Stomach (tissue), 4 donors: ENCODE results near the gene FCN1.

ENCODE experiments used
- EP300 ChIP-seq: sonication (generic); formaldehyde crosslinking; IDR thresholded peaks from one replicate; pipeline ENCODE4 v1.6.1; 2017; ENCODE audit warnings: antibody characterized with exemption
- POLR2A ChIP-seq, 4 donors: fragments of 450-650 bp; IDR thresholded peaks; one replicate each; pipeline ENCODE4 v1.6.1; 2016; ENCODE audit warnings: antibody characterized with exemption in 4 of 4, control low read depth in 2 of 4, mild to moderate bottlenecking in 1 of 4, moderate library complexity in 1 of 4
- POLR2AphosphoS5 ChIP-seq, 3 donors: sonication (generic); formaldehyde crosslinking; IDR thresholded peaks; one replicate each; pipeline ENCODE4 v1.6.1; 2016; ENCODE audit warnings: antibody characterized with exemption in 3 of 3
- TF ChIP-seq, protein P1 (sequence below), 7 experiments: fragments of 450-650 bp in 4 of 7; fragments of 200-600 bp in 3 of 7; sonication (generic) in 3 of 7; IDR thresholded peaks; one replicate each; pipeline ENCODE4 v1.5.1; 2016 to 2019; ENCODE audit warnings: antibody characterized with exemption in 7 of 7, control low read depth in 2 of 7, mild to moderate bottlenecking in 1 of 7

DNA sequence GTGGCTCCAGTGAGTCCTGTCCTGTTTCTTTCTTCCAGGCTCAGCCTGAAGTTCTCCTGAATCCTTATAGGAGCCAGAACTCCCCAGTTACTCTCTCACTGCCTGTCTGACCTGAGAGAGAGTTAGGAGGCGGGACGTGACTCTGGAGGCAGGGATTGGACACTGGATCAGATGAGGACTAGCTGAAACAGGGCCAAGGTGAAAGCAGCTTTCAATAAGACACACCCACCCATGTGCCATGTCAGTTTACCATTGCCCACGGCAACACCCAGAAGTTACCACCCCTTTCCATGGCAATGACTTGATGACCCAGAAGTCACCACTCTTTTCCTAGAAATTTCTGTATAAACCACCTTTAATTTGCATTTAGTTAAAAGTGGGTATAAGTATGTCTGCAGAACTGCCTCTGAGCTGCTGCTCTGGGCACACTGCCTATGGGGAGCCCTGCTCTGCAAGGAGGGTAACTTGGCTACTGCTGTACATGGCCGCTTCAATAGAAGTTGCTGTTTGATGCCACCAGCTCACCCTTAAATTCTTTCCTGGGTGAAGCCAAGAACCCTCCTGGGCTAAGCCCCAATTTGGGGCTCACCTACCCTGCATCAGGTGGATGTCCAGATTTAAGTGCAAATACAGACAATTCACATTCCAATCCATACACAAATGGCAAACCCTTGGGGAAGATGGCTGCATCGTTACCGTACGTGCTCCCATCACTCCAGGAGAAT lies 23.4 kb downstream of the FCN1 start:
- TF ChIP-seq, protein P1, sequence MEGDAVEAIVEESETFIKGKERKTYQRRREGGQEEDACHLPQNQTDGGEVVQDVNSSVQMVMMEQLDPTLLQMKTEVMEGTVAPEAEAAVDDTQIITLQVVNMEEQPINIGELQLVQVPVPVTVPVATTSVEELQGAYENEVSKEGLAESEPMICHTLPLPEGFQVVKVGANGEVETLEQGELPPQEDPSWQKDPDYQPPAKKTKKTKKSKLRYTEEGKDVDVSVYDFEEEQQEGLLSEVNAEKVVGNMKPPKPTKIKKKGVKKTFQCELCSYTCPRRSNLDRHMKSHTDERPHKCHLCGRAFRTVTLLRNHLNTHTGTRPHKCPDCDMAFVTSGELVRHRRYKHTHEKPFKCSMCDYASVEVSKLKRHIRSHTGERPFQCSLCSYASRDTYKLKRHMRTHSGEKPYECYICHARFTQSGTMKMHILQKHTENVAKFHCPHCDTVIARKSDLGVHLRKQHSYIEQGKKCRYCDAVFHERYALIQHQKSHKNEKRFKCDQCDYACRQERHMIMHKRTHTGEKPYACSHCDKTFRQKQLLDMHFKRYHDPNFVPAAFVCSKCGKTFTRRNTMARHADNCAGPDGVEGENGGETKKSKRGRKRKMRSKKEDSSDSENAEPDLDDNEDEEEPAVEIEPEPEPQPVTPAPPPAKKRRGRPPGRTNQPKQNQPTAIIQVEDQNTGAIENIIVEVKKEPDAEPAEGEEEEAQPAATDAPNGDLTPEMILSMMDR (IDR thresholded peaks at IDR 0.05), result no peak
- TF ChIP-seq POLR2A (IDR thresholded peaks at IDR 0.05) (no peak), POLR2AphosphoS5 (IDR thresholded peaks at IDR 0.05) (no peak), EP300 (no peak)
